ENCODE measurements around the gene HELZ2.
"Not testable (repeated sequence)": the region's sequence is repeated elsewhere in the genome, so short reads cannot be mapped to it uniquely, and the experiment has no call there.

HELZ2 gene, protein sequence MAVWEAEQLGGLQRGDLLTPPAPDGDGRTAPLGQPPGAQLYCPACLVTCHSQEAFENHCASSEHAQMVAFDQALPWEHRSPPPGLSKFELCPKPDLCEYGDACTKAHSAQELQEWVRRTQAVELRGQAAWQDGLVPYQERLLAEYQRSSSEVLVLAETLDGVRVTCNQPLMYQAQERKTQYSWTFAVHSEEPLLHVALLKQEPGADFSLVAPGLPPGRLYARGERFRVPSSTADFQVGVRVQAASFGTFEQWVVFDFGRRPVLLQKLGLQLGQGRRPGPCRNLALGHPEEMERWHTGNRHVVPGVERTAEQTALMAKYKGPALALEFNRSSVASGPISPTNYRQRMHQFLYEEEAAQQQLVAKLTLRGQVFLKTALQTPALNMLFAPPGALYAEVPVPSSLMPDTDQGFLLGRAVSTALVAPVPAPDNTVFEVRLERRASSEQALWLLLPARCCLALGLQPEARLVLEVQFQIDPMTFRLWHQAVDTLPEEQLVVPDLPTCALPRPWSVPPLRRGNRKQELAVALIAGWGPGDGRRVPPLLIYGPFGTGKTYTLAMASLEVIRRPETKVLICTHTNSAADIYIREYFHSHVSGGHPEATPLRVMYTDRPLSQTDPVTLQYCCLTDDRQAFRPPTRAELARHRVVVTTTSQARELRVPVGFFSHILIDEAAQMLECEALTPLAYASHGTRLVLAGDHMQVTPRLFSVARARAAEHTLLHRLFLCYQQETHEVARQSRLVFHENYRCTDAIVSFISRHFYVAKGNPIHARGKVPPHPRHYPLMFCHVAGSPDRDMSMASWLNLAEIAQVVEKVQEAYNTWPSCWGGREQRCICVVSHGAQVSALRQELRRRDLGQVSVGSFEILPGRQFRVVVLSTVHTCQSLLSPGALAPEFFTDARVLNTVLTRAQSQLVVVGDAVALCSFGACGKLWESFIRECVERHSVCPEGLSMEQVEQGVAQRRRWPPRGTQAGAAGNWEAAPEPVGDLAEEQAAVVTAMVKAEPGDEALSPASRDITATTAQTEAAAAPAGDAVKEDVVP (N-terminal part only)

DNA sequence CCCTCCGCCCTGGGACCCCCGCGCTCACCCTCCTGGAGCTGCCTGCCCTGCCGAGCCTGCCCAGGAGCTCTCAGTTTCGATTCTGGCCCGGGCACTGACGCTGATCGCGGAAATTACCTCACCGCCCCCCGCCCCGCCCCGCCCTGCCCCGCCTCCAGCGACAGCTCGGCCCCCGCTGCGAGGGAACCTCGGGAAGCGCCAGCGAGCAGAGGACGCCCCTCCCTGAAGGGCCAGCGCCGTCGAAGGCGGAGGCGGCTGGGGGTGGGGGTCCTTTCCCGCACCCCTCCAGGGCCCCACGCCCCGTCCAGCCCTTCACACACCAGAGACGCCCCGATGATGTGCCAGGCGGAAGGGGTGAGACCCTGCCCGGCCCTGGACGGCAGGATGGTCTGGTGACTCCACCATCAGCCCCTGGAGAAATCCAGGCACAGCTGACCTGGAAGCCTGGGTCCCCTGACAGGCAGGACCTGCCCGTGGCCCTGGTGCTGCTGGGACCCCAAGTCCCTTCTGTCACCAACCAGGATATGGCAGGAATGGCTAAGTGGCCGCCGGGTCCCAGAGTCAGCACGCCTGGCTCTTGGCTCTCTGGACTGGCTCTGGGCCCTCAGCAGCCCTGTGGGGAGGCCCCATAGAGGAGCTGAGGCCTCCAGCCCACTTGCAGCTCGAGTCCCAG, at the start of gene HELZ2:
TSS of gene HELZ2 (minus strand) at position 84 of the 673 bp plus-strand sequence. CDS start 1,854 bp downstream, outside the sequence.
- in situ Hi-C loops (cut with MboI; ENCODE audit: low sequenced_read_pairs) = no loop called here

DNA sequence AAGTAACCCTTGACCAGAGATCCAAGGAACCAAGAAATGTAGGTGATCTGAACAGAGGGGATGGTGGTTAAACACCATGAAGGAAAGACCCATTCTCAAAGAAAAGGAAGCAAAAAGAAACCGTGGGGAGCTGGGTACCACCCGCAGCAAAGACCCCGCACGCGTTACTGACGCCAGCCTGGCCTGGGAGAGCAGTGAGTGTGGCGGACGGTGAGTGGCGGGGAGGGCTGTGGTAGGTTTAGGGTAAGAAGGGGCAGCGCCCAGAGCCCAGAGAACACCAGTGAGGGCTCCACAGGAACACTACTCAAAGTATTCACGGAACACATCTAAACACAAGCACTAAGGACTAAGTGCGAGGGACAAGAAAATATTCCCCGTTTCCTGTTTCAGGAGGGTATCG, 48.7 kb upstream of the HELZ2 start:
- in situ Hi-C loops (cut with MboI; ENCODE audit: low sequenced_read_pairs) = no loop called here

DNA sequence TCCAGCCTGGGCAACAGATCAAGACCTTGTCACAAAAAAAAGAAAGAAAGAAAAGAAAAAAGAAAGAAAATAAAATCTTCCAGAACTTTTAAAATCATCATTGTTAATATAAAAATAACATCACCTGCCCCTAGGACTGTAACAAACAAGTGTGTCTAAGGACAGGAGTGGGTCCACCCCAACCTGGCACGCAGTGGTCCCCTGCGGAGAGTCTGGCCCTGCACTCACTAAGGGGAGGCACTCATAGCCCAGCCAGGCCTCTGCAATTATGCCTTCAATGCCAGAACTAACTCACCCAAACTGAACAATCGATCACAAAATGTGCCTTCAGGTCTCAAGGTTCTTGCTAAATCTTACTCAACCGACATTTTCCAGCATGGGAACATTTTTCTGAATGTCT, 48.1 kb upstream of the HELZ2 start:
- in situ Hi-C loops (cut with MboI; ENCODE audit: low sequenced_read_pairs) = no loop called here

DNA sequence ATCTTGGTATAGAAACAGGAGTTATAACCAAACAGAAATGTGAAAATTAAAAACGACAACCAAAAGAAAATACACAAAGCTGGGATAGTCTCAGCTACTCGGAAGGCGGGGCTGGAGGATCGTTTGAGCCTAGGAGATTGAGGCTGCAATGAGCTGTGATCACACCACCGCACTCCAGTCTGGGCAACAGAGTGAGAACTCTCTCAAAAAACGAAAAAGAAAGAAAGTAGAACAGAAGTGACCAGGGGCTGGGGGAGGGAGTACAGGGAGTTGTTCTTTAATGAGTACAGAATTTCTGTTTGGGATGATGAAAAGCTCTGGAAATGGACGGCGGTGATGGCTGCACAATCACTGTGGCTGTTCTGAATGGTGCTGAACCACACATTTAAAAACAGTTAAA, 47.0 kb upstream of the HELZ2 start:
- in situ Hi-C loops (cut with MboI; ENCODE audit: low sequenced_read_pairs) = no loop called here

DNA sequence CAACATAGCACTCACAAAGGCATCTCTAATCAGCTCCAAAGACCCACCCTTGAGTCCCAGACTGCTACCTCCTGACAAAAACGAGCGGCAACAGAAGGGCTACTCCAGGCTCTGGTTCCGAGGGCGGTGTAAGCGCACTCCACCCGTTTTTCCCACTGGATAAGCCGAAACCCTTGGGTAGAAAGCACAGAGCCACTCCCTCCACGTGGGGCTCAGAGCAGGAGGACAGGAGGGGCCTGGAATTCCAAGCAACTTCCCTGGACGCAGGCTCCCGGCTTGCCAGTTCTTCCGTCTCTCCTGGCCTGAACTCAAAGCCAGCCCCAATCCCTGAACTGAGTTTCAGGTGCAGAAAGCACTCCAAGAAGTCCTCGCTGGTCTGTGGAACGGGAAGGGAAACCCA, 45.5 kb upstream of the HELZ2 start:
- in situ Hi-C loops (cut with MboI; ENCODE audit: low sequenced_read_pairs) = no loop called here

DNA sequence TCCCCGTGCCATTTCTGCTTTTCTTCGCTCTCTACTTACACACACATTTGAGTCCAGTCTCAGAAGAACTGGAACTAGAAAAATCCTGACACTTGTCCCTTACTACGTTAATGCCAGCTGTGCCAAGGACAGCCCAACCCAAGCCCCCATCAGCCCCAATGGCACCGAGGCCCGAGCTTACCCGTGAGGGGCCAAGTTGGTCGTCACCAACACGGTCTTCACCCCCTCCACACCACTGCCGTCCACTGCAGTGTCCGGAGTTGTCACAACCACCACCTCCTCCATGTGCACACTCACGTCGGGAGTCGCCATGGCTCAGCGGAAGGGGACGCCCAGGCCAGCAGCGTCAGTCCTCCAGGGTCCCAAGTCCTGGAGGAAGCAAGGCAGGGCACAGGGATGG, 45.0 kb upstream of the HELZ2 start:
- in situ Hi-C loops (cut with MboI; ENCODE audit: low sequenced_read_pairs) = no loop called here

DNA sequence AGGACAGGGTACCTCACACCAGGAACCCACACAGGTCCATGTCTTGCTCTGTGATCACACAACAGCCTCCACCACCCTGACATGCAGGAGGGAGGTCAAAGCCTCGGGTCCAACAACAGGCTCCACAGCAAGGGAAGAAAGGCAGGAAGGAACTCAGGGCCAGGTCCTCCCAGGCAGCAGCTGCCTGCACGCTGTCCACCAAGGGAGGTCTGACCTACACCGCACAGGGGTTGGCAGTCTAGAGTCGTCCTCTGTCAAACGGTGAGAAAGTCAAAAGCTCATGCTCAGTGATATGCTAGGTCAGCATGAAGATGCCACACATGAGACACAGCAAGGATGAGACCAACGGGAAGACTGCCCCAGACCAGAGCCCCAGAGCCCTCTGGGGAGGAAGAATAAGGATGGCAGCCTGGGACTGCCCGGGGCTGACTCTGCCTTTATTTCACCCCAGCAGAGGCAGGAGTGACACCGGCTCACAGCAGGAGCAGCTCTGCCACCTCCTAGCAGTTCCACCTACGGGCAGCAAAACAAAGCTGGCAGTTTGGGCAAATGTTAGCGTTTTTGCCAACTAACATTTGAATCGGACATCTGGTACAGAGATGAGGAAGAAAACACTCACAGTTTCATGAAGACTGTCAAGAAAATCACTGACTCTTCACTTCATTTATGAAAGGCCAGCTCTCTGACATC, 44.4 kb upstream of the HELZ2 start:
- in situ Hi-C loops (cut with MboI; ENCODE audit: low sequenced_read_pairs) = no loop called here

DNA sequence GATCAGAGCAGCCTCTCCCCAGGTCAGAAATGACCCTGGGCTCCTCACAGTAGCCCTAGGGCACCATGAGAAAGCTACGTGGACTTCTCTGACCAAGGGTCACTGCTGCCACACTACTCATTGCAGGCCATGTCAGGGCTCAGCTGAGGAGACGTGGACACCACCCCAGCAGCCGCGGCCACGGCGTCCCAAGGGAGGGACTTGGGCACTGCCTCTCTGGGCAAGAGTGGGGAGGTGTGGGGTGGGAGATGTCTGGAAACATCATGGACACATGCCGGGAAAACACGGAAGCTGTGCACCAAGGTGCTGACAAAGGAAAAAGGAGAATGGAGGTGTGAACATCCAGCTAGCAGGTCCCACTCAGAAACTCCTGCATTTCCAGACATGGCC, 43.8 kb upstream of the HELZ2 start:
- in situ Hi-C loops (cut with MboI; ENCODE audit: low sequenced_read_pairs) = no loop called here

DNA sequence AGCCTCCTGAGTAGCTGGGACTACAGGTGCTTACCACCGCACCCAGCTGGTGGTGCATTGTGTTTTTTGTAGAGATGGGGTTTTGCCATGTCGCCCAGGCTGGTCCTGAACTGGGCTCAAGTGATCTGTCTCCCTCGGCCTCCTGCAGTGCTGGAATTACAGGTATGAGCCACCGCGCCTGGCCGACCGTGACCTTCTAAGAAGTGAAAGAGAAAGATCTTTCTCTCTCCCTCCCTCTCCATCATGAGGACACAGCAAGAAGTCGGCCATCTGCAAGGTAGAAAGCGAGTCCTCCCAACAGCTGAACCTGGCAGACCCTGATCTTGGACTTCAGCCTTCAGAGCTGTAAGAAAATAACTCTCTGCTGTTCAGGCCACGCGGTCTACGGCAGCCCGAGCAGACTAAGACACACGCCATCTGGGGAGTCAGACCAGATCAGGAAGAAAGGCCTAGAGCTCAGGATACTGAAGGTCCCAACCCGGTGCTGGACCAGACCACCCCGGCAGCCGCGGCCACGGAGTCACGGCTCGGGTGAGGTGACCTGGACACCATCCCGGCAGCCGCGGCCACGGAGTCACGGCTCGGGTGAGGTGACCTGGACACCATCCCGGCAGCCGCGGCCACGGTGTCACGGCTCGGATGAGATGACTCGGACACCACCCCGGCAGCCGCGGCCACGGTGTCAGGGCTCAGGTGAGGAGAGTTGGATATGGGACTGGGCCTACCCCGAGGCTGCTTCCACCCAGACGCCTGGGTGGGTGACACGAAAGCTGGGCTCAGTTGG, 43.2 kb upstream of the HELZ2 start:
- in situ Hi-C loops (cut with MboI; ENCODE audit: low sequenced_read_pairs) = no loop called here

DNA sequence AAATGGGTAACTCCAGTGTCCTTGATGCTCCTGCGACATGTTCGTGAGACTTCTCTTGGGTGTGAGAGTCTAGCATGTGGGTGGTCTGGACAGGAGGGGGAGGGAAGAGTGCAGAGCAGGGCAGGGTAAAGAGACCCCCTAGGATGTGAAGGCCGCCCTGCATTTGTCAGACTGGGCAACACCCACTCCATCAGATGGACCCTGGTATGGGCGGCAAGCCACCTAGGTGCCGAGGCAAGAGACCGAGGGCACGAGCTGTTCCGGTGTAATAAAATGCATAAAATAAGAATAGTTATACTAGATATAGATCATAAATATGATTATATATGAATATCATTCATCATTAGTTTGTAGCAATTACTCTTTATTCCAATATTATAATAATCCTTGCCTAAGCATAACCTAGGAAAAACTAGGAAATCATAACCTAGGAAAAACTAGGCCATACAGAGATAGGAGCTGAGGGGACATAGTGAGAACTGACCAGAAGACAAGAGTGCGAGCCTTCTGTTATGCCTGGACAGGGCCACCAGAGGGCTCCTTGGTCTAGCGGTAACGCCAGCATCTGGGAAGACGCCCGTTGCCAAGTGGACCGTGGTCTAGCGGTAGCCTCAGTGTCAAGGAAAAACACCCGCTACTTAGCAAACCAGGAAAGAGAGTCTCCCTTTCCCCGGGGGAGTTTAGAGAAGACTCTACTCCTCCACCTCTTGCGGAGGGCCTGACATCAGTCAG, 40.0 kb upstream of the HELZ2 start:
- in situ Hi-C loops (cut with MboI; ENCODE audit: low sequenced_read_pairs) = not testable (repeated sequence)

DNA sequence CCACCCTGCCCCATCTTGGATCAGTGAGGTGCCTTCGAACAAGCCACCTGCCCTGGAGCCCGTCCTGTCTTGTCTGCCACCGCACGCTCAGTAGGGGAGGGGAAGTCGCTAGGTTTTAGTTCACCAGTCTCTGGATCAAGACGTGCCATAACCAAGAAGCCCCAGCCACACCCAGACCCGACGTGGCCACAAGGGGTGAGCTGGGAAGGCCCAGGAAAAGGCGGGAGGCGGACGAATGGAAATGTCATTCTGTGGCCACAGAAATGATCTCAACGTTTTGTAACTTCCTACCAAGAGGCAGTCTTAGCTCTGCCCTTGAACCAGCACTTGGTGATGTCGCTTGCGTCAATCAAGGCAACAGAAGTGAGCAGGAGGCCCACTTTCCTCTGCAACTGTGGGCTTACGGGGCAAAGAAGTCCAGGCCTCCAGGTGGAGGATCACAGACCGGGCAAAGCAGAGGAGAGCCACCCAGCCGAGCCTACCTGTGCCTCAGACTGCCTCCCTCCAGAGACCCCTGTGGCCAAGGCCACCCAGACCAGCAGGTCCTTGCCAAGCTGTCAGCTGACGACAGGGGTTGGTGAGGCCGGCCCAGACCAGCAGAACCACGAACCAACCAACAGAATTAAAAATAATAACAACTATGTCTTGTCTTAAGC, 38.4 kb upstream of the HELZ2 start:
- in situ Hi-C loops (cut with MboI; ENCODE audit: low sequenced_read_pairs) = no loop called here

DNA sequence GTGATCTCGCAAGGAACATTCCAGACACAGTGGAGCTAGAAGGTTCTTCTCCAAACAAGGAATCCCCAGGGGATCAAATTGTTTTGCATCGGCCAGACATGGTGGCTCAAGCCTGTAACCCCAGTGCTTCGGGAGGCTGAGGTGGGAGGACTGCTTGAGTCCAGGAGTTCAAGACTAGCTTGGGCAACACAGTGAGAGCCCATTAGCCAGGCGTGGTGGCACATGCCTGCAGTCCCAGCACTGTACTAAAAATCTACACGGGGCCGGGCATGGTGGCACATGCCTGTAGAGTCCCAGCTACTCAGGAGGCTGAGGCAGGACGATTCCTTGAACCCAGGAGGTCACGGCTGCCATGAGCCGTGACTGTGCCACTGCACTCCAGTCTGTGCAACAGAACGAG, 37.6 kb upstream of the HELZ2 start:
- in situ Hi-C loops (cut with MboI; ENCODE audit: low sequenced_read_pairs) = no loop called here

DNA sequence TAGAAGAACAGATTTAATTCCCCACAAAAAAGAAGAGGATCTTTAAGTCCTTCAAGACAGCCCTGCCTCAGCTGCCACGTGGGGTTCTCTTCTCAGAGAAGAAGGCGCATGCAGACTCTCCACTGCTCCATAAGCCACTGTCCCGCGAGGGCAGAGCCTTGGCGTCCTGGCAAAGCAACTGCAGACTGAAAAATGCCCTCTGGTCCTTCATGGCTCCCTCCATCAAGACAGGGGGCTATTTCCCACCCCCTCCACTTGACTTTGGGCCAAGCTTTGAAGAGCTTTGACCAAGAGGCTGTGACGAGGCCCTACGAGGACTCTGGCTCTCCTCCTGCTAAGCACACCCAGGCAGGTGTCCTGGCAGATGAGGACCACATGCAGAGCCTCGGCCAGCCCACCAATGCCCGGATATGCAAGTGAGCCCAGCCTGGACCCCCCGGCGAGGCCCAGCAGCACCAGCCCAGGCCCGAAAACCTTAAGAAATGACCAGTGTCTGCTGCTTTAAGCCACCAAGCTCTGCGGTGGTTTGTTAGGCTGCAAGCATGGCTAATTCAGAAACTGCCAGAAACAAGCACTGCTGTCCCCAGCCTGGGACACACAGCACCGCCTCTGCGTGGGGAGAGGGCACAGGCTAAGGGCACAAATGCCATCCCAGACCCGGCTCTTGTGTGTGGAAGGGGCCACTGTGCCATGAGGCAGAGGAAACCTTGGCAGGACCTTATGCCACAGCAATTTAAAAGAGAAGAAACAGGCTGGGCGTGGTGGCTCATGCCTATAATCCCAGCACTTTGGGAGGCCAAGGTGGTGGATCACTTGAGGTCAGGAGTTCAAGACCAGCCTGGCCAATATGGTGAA, 36.8 kb upstream of the HELZ2 start:
- in situ Hi-C loops (cut with MboI; ENCODE audit: low sequenced_read_pairs) = no loop called here

DNA sequence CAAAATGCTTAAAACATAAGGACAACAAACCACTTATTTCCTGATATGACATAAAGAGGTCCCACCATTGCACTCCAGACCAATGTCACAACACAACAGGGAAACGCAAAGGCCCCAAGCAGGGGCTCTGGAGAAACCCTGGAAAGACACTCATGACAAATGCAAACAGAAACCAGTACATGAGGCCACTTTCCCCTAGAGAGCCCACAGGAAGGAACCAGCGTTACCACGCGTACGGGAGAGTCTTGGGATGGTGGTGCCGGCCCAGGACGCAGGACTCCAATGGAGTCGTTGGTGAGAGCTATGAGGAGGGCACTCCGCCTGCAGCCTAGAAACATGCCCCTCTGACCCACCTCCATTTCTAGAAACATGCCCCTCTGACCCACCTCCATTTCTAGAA, 32.6 kb upstream of the HELZ2 start:
- in situ Hi-C loops (cut with MboI; ENCODE audit: low sequenced_read_pairs) = no loop called here

DNA sequence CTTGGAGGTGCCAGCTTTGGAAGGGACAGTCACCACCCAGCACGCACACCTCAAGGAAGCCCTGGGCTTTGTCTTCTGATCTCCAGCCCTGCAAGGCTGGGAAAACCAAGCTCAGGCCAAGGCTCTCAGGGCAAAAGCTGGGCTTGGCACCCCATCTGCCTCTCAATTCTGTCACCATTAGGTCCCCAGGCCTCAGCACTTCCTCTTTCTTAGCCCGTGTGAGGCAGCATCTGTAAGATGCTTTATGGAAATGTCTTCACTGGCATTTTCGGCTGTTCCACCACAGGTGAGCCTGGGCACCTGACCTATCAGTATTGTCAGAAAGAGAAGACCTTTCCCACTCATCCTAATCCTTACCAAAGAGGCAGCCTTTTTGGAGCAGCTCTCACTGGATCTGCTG, 28.3 kb upstream of the HELZ2 start:
- in situ Hi-C loops (cut with MboI; ENCODE audit: low sequenced_read_pairs) = no loop called here

DNA sequence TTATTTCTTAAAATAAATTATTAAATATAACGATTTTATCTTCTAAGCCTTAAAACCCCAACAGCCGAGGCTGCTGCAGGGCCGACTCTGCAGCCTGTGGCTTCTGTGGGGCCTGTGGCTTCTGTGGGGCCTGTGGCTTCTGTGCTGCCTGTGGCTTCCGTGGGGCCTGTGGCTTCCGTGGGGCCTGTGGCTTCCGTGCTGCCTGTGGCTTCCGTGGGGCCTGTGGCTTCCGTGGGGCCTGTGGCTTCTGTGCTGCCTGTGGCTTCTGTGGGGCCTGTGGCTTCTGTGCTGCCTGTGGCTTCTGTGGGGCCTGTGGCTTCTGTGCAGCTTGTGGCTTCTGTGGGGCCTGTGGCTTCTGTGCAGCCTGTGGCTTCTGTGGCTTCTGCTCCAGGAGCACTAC, 27.6 kb upstream of the HELZ2 start:
- in situ Hi-C loops (cut with MboI; ENCODE audit: low sequenced_read_pairs) = not testable (repeated sequence)

DNA sequence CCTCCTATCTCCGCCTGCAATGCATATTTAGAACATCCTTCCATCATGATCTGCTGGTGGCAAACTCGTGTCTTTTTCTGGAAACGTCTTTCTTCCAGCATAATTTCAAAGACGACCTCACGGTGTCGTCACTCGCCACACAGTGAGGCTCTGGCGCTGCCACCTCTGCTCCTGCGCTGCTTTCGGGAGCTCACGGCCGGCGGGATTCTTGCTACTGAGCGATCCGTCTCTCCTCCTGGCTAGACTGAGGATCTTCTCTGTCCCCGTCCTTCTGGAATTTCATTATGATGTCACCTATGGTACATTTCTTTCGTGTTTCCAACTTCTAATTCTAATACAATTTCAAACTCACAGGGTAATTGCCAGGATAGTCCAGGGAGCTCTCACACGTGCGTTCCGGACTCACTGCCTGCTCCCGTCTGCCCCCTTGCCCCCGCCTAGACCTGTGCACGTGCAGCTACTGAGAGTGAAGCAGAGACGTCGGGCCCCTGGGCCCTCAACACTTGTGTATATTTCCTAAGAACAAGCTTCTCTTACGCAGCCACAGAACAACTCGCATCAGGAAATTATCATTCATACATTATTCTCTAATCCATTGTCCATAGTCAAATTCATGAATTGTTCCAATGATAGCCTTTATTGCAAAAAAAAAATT, 25.5 kb upstream of the HELZ2 start:
- in situ Hi-C loops (cut with MboI; ENCODE audit: low sequenced_read_pairs) = no loop called here

Measured in HL-60/S4 treated with phorbol 12-myristate 13-acetate at 8.2 ng/mL for 4 days and 3 days (cell line).